Subcutaneous adipose tissue (tissue), 4 donors: ENCODE measurements around the gene PPP2R2C. TPM values are rescaled to one million over a fixed set of nuclear protein-coding genes. Genes with fewer than 3 reads are reported as not detected.

Experiments
- CTCF ChIP-seq: fragments of 450-650 bp; IDR thresholded peaks from one replicate; pipeline ENCODE4 v1.5.1; 2016; ENCODE audit warnings: low read depth, mild to moderate bottlenecking, control low read depth, antibody characterized with exemption, moderate library complexity
- total RNA-seq, 4 donors: library from RNA; depleted of rRNA; stranded (reverse); fragments of >200 nt; gene quantifications; one replicate each; pipeline ENCODE4 v1.1.0, GENCODE V29; 2016

PPP2R2C gene
- total RNA-seq, 4 donors from 2014 or later: 0.17 to 2.0 (median 0.49) TPM; not detected in 1

GRCh38 chr4:6500481-6501140 lies 28.2 kb upstream of the PPP2R2C start:
- TF ChIP-seq CTCF: no peak

GRCh38 chr4:6499238-6499600 lies 26.8 kb upstream of the PPP2R2C start:
- TF ChIP-seq CTCF: no peak

- TF ChIP-seq CTCF: no peak
Observed at GRCh38 chr4:6498511-6499237, 26.3 kb upstream of the PPP2R2C start.

- TF ChIP-seq CTCF: no peak
Observed at GRCh38 chr4:6497796-6498195, 25.4 kb upstream of the PPP2R2C start.

- TF ChIP-seq CTCF: no peak
Observed at GRCh38 chr4:6495736-6496135, 23.3 kb upstream of the PPP2R2C start.

- TF ChIP-seq CTCF: no peak
Observed at GRCh38 chr4:6495296-6495590, 22.8 kb upstream of the PPP2R2C start.

GRCh38 chr4:6494431-6495295 lies 22.2 kb upstream of the PPP2R2C start:
- no peak for TF ChIP-seq CTCF
